HFF-Myc (cell line): Measurements from ENCODE around the gene DNAJC27.

Source experiments
- DNase-seq: peaks from one replicate; pipeline ENCODE4 v3.0.0-alpha.2; 2011; ENCODE audit warnings: low read depth; ENCODE audit errors: extremely low read depth
- H3K4me3 ChIP-seq: replicated peaks from 2 replicates; pipeline ENCODE4 v1.5.1; 2011; ENCODE audit warnings: low read depth, mild to moderate bottlenecking, control low read depth, low read length
- CTCF ChIP-seq: IDR thresholded peaks from 2 replicates; pipeline ENCODE4 v1.5.1; 2012; ENCODE audit warnings: mild to moderate bottlenecking, low read depth, low read length, control low read depth; ENCODE audit errors: missing control alignments

The DNAJC27 gene

DNA sequence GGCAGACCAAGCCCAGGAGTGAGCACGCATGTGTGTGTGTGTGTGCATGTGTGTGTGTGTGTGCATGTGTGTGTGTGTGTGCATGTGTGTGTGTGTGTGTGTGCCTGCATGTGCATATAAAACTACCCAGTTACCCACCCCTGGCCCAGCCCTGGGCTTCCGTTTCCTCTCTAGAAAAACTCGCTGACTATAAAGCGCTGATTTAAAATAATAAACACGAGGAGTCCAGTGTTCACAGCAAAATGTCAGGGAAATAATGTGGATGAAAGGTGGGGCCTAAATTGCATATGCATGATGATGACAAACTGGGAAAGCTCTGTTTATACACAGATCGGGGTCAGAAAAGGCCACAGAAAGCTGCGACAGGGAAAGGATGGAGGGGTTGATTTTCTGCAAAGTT lies 59.2 kb downstream of the DNAJC27 start:
- DNase-seq = no peak
- TF ChIP-seq CTCF = no peak
- no peak overlapping the region for H3K4me3 ChIP-seq

DNA sequence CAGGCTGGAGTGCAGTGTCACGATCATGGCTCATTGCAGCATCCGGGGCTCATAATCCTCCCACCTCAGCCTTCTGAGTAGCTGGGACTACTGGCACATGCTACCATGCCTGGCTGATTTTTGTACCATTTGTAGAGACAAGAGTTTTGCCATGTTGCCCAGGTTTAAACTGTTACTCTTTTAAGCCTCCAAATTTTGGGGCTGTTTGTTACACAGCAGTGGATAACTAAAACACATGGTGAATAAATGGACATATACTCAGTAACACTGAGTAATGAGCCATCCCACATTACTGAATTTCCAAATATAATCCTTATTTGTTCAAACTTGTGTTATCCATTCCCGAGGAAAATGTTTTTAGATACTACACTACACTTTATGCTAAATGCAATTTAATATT lies 61.5 kb downstream of the DNAJC27 start:
- no peak for TF ChIP-seq CTCF
- DNase-seq = no peak
- no peak overlapping the region for H3K4me3 ChIP-seq

DNA sequence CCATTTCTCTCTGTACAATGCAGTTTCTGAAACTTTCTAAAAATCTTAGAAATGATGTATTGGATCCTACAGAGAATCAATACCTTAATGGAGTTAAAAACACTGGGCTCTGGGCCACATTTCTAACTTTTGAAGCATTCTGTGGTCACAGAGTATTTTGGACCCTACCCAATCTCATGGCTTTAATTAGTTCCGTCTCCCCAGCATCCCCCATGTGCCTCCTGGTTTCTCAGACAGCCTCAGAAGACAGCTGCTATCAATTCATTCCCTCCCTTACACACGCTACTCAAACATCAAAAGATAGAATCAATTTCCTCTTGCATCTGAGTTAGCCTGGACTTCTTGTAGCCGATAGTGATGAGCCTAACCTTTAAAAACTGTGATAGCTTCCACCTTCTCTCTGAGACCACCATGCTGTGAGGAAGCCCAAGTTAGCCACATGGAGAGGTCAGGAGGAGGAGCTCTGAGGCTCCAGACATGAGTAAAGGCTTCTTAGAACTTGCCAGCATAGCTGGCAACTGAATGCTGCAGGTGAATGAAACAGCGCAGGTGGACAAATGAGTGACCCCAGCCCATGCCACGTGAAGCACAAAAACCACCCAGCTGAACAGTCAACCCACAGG lies 62.1 kb downstream of the DNAJC27 start:
- H3K4me3 ChIP-seq = no peak overlapping the region
- TF ChIP-seq CTCF = no peak
- DNase-seq = peak; percentile 85

GRCh38 chr2:24908461-24908901 lies 63.3 kb downstream of the DNAJC27 start:
- DNase-seq = no peak
- no peak overlapping the region for H3K4me3 ChIP-seq
- no peak for TF ChIP-seq CTCF

DNA sequence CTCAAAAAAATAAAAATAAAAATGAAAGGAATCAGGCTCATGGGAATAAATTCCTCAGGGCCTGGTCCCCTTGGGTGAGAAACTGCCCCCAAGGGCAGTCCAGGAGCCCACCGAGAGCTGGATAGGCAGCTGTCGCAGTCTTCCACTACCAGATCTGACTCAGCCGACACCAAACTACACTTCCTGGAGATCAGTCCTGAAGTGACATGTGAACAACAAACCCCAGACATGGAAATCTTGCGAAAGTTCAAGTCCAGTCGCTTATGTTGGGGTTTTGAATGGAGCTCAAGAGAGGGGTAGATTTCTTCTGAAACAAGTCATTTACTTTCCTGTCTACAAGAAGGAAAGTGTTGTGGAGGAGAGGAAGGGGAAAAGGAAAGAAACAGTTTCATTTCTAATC lies 64.6 kb downstream of the DNAJC27 start:
- no peak for TF ChIP-seq CTCF
- H3K4me3 ChIP-seq = no peak overlapping the region
- no peak for DNase-seq

- no peak for DNase-seq
- TF ChIP-seq CTCF = no peak
- H3K4me3 ChIP-seq = no peak overlapping the region
Measured at GRCh38 chr2:24906466-24906865, 65.3 kb downstream of the DNAJC27 start.
